Progenitor cell of endocrine pancreas (in vitro differentiated cells): ENCODE results near the gene NDUFAF8. TPM values are rescaled to one million over a fixed set of nuclear protein-coding genes. Genes with fewer than 3 reads are reported as not detected.

Experiments
- DNase-seq: peaks from one replicate; pipeline ENCODE4 v3.0.0; 2021; ENCODE audit warnings: low spot score; ENCODE audit not compliant: unreplicated experiment
- H3K27ac Mint-ChIP-seq: 2 replicates; pipeline ENCODE4 v1.8.0; 2021; ENCODE audit warnings: mild to moderate bottlenecking, moderate library complexity, mixed read lengths
- H3K27me3 Mint-ChIP-seq: 2 replicates; pipeline ENCODE4 v1.8.0; 2021; ENCODE audit warnings: mixed read lengths
- H3K36me3 Mint-ChIP-seq: 2 replicates; pipeline ENCODE4 v1.8.0; 2022; ENCODE audit warnings: mixed read lengths; ENCODE audit not compliant: insufficient read depth
- H3K4me1 Mint-ChIP-seq: 2 replicates; pipeline ENCODE4 v1.8.0; 2021; ENCODE audit warnings: low read depth, mixed read lengths
- H3K4me3 Mint-ChIP-seq: 2 replicates; pipeline ENCODE4 v1.8.0; 2021; ENCODE audit warnings: low read depth, mild to moderate bottlenecking, moderate library complexity, mixed read lengths
- H3K9me3 Mint-ChIP-seq: 2 replicates; pipeline ENCODE4 v1.8.0; 2021; ENCODE audit warnings: low read depth, mixed read lengths
- total RNA-seq: library from RNA; stranded (reverse); gene quantifications from 2 replicates; pipeline ENCODE4 v1.2.1, GENCODE V29; 2021
- TF ChIP-seq, protein P1 (sequence below): fragments of 200-600 bp; sonication (generic); IDR thresholded peaks from one replicate; pipeline ENCODE4 v1.5.0; 2021; ENCODE audit warnings: antibody characterized with exemption, mild to moderate bottlenecking; ENCODE audit not compliant: unreplicated experiment

NDUFAF8 gene
- total RNA-seq, 1 donor from 2014 or later: 43.6 TPM

- H3K27me3 Mint-ChIP-seq: no peaks in the 10 kb centered on the region
- H3K27ac Mint-ChIP-seq: no peak overlapping the region
- H3K9me3 Mint-ChIP-seq: no peaks in the 10 kb centered on the region
- DNase-seq: no peak
- TF ChIP-seq, protein P1, sequence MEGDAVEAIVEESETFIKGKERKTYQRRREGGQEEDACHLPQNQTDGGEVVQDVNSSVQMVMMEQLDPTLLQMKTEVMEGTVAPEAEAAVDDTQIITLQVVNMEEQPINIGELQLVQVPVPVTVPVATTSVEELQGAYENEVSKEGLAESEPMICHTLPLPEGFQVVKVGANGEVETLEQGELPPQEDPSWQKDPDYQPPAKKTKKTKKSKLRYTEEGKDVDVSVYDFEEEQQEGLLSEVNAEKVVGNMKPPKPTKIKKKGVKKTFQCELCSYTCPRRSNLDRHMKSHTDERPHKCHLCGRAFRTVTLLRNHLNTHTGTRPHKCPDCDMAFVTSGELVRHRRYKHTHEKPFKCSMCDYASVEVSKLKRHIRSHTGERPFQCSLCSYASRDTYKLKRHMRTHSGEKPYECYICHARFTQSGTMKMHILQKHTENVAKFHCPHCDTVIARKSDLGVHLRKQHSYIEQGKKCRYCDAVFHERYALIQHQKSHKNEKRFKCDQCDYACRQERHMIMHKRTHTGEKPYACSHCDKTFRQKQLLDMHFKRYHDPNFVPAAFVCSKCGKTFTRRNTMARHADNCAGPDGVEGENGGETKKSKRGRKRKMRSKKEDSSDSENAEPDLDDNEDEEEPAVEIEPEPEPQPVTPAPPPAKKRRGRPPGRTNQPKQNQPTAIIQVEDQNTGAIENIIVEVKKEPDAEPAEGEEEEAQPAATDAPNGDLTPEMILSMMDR: no peak
- no peaks in the 10 kb centered on the region for H3K4me1 Mint-ChIP-seq
- H3K36me3 Mint-ChIP-seq: no peaks in the 10 kb centered on the region
- H3K4me3 Mint-ChIP-seq: no peak overlapping the region
Measured at GRCh38 chr17:81208651-81209050, 30.5 kb upstream of the NDUFAF8 start.

GRCh38 chr17:81209141-81209540 is 30.0 kb upstream of the NDUFAF8 start:
- no peak overlapping the region for H3K4me3 Mint-ChIP-seq
- no peak for DNase-seq
- H3K27ac Mint-ChIP-seq: no peak overlapping the region
- no peaks in the 10 kb centered on the region for H3K27me3 Mint-ChIP-seq
- H3K36me3 Mint-ChIP-seq: no peaks in the 10 kb centered on the region
- TF ChIP-seq, protein P1: no peak
- no peaks in the 10 kb centered on the region for H3K9me3 Mint-ChIP-seq
- H3K4me1 Mint-ChIP-seq: no peaks in the 10 kb centered on the region

DNA sequence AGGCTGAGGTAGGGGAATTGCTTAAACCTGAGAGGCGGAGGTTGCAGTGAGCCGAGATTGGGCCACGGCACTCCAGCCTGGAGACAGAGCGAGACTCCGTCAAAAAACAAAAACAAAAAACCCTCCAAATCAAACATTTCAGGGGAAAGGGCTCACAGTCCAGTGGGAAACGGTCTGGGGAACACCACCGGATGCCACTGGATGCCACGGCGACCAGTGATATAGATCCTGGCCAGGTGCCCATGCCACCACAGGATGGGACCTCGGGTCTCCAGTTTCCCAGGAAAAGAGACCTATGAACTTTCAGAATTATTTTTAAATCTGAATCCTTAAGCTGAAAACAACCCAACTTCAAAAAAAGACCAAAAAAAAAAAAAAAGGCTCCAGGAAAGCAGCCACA is 28.7 kb upstream of the NDUFAF8 start:
- Mint-ChIP-seq H3K4me1 (no peaks in the 10 kb centered on the region), H3K27me3 (no peaks in the 10 kb centered on the region), H3K9me3 (no peaks in the 10 kb centered on the region), H3K27ac (no peak overlapping the region), H3K4me3 (no peak overlapping the region), H3K36me3 (no peaks in the 10 kb centered on the region)
- DNase-seq: no peak
- TF ChIP-seq, protein P1: no peak

- Mint-ChIP-seq H3K4me3 (no peak overlapping the region), H3K36me3 (no peaks in the 10 kb centered on the region), H3K9me3 (no peaks in the 10 kb centered on the region), H3K27ac (no peak overlapping the region), H3K27me3 (no peaks in the 10 kb centered on the region), H3K4me1 (no peaks in the 10 kb centered on the region)
- DNase-seq: no peak
- TF ChIP-seq, protein P1: no peak
Measured at GRCh38 chr17:81210868-81211267, 28.2 kb upstream of the NDUFAF8 start.

DNA sequence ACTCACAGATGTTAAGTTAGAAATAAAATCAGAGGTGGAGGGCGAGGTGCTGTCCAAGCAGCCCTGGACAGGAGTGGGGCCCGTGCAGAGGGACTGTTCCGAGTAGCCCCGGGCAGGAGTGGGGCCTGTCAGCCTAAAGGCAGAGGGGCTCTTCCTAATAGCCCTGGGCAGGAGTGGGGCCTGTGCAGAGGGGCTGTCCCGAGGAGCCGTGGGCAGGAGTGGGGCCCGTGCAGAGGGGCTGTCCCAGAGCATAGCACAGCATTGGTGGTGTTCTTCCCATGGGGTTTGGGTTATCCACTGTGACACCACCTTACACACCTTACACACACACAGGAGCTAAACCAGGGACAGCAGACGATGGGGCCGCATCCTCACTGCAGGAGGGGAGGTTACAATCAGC is 26.8 kb upstream of the NDUFAF8 start:
- H3K27me3 Mint-ChIP-seq: no peaks in the 10 kb centered on the region
- peaks cover 1% of the 10 kb centered on the region for H3K36me3 Mint-ChIP-seq
- no peaks in the 10 kb centered on the region for H3K9me3 Mint-ChIP-seq
- no peak for DNase-seq
- TF ChIP-seq, protein P1: no peak
- H3K27ac Mint-ChIP-seq: no peak overlapping the region
- H3K4me3 Mint-ChIP-seq: no peak overlapping the region
- no peaks in the 10 kb centered on the region for H3K4me1 Mint-ChIP-seq

DNA sequence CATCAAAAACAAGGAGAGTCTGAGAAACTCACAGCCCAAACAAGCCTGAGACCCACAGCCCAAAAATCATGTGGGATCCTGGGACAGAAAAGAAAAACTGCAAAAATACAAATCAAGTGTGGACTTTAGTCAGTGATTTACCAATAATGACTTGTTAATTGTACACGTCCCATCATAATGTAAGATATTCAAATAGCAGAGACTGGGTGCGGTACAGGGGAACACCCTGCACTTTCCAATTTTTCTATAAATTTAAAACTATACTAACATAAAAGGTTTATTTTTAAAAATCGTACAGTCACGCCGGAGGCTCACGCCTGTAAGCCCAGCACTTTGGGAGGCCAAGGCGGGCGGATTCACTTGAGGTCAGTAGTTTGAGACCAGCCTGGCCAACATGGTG is 25.1 kb upstream of the NDUFAF8 start:
- Mint-ChIP-seq H3K27me3 (no peaks in the 10 kb centered on the region), H3K4me1 (no peaks in the 10 kb centered on the region), H3K36me3 (peaks cover 1% of the 10 kb centered on the region), H3K9me3 (no peaks in the 10 kb centered on the region), H3K27ac (no peak overlapping the region), H3K4me3 (no peak overlapping the region)
- TF ChIP-seq, protein P1: no peak
- no peak for DNase-seq
